Transverse colon (tissue), 4 donors: ENCODE data around the gene LRRIQ1. TPM values are rescaled to one million over a fixed set of nuclear protein-coding genes. Genes with fewer than 3 reads are reported as not detected.

Experiments used
- DNase-seq: peaks from one replicate; pipeline ENCODE4 v3.0.0-alpha.2; 2019
- H3K27ac ChIP-seq, 4 donors: fragments of 200-600 bp; sonication (generic); 2 replicates each; pipeline ENCODE4 v1.5.1; 2016 to 2018; ENCODE audit warnings: inconsistent platforms in 4 of 4
- H3K27me3 ChIP-seq: fragments of 200-600 bp; sonication (generic); 2 replicates; pipeline ENCODE4 v1.5.1; 2017; ENCODE audit warnings: inconsistent platforms
- H3K36me3 ChIP-seq, 4 donors: fragments of 200-600 bp; sonication (generic); 2 replicates each; pipeline ENCODE4 v1.5.1; 2017 to 2019; ENCODE audit warnings: inconsistent platforms in 4 of 4
- H3K4me1 ChIP-seq, 4 donors: fragments of 200-600 bp; sonication (generic); 2 replicates each; pipeline ENCODE4 v1.5.1; 2017 to 2020; ENCODE audit warnings: inconsistent platforms in 4 of 4
- H3K4me3 ChIP-seq, 4 donors: fragments of 200-600 bp; sonication (generic); 1 replicate in 1 of 4; 2 replicates in 3 of 4; pipeline versions ENCODE4 v1.5.1 to v1.6.1; 2017 to 2019; ENCODE audit warnings: inconsistent platforms in 4 of 4
- H3K9me3 ChIP-seq, 2 donors: fragments of 200-600 bp; sonication (generic); 2 replicates each; pipeline ENCODE4 v1.5.1; 2017 to 2019; ENCODE audit warnings: inconsistent platforms in 2 of 2
- CTCF ChIP-seq, 5 experiments: fragments of 200-600 bp in 3 of 5; fragments of 450-650 bp in 2 of 5; sonication (generic) in 3 of 5; IDR thresholded peaks; 1 replicate in 2 of 5; 2 replicates in 3 of 5; pipeline ENCODE4 v1.5.1; 2016 to 2017; ENCODE audit warnings: antibody characterized with exemption in 5 of 5, inconsistent platforms in 3 of 5, mild to moderate bottlenecking in 2 of 5, moderate library complexity in 1 of 5
- EP300 ChIP-seq: sonication (generic); formaldehyde crosslinking; IDR thresholded peaks from one replicate; pipeline ENCODE4 v1.6.1; 2017; ENCODE audit warnings: antibody characterized with exemption, low read depth
- POLR2A ChIP-seq: fragments of 450-650 bp; IDR thresholded peaks from one replicate; pipeline ENCODE4 v1.6.1; 2016; ENCODE audit warnings: antibody characterized with exemption, mild to moderate bottlenecking, moderate library complexity
- POLR2AphosphoS5 ChIP-seq, 3 donors: sonication (generic); formaldehyde crosslinking; IDR thresholded peaks; one replicate each; pipeline ENCODE4 v1.6.1; 2016; ENCODE audit warnings: antibody characterized with exemption in 3 of 3
- WGBS, 2 donors: methylation state at CpG; one replicate each; pipeline ENCODE4 v1.1.5; 2018; ENCODE audit warnings: low coverage in 1 of 2; 5-methylcytosine and 5-hydroxymethylcytosine counted together
- in situ Hi-C, 4 donors: fragments of 200-750 bp; cut with MboI; loops; one replicate each; pipeline versions ENCODE4 v1.15.0 to v1.15.1; 2017; ENCODE audit warnings: low sequenced_read_pairs in 3 of 4, low pct_ligation_motif_present in 1 of 4, low pct_unique_long_range_greater_than_20kb in 1 of 4
- intact Hi-C: fragments of 100-400 bp; cut with DNase I; formaldehyde crosslinking; loops from one replicate; pipeline ENCODE4 v1.15.1; 2023; ENCODE audit warnings: low total_unique reads
- total RNA-seq, 4 donors: library from RNA; depleted of rRNA; stranded (reverse); fragments of >200 nt; gene quantifications; one replicate each; pipeline ENCODE4 v1.1.0, GENCODE V29; 2016

Gene LRRIQ1
- total RNA-seq, 4 donors from 2014 or later: not detected

GRCh38 chr12:85277900-85278597 lies 241.9 kb downstream of the LRRIQ1 start:
- in situ Hi-C loops (no loop called here), intact Hi-C loops (no loop called here)
- peaks cover 5 to 21% (median 13%) of the 10 kb centered on the region in 4 donors for H3K4me1 ChIP-seq
- TF ChIP-seq POLR2A (no peak), POLR2AphosphoS5 (IDR thresholded peaks at IDR 0.05) (no peak), CTCF (IDR thresholded peaks at IDR 0.05) (no peak), EP300 (no peak)
- peak; percentile 12 for DNase-seq
- peaks cover 100% of the 10 kb centered on the region for H3K27me3 ChIP-seq
- H3K36me3 ChIP-seq: no peaks in the 10 kb centered on the region
- no peak overlapping the region for H3K4me3 ChIP-seq
- no peaks in the 10 kb centered on the region for H3K9me3 ChIP-seq
- H3K27ac ChIP-seq: no peak overlapping the region
- WGBS, 2 donors: 31 to 32% methylated on average over 17 to 29 of the region's 30 CpGs

GRCh38 chr12:85278598-85279448 lies 242.7 kb downstream of the LRRIQ1 start:
- WGBS, 2 donors: 47 to 58% methylated on average over 14 to 34 of the region's 37 CpGs
- Histone ChIP-seq H3K27me3 (peaks cover 100% of the 10 kb centered on the region), H3K27ac (no peak overlapping the region), H3K36me3 (no peaks in the 10 kb centered on the region), H3K4me3 (no peak overlapping the region), H3K4me1 (peaks cover 5 to 19% (median 13%) of the 10 kb centered on the region in 4 donors), H3K9me3 (no peaks in the 10 kb centered on the region)
- in situ Hi-C loops (no loop called here), intact Hi-C loops (no loop called here)
- TF ChIP-seq EP300 (no peak), POLR2AphosphoS5 (IDR thresholded peaks at IDR 0.05) (no peak), CTCF (IDR thresholded peaks at IDR 0.05) (no peak), POLR2A (no peak)
- DNase-seq: no peak

- Histone ChIP-seq H3K27me3 (peaks cover 100% of the 10 kb centered on the region), H3K27ac (no peak overlapping the region), H3K4me3 (peak overlapping the region in 3 of 4 donors; percentile 20 to 49 (median 28)), H3K36me3 (no peaks in the 10 kb centered on the region), H3K4me1 (peaks cover 5 to 19% (median 13%) of the 10 kb centered on the region in 4 donors), H3K9me3 (no peaks in the 10 kb centered on the region)
- 18 to 36% methylated on average over 5 to 44 of the region's 44 CpGs for WGBS, 2 donors
- intact Hi-C loops: no loop called here
- no peak for DNase-seq
- TF ChIP-seq CTCF (IDR thresholded peaks at IDR 0.05) (no peak), POLR2AphosphoS5 (IDR thresholded peaks at IDR 0.05) (no peak), POLR2A (no peak), EP300 (no peak)
- in situ Hi-C loops: no loop called here
Measured at GRCh38 chr12:85279449-85280164, 243.5 kb downstream of the LRRIQ1 start.
